CD4-positive, alpha-beta T cell treated with Interleukin-1 beta for 1 hour (primary cell): ENCODE results near the gene TCEAL6.
"Not testable (repeated sequence)": the region's sequence is repeated elsewhere in the genome, so short reads cannot be mapped to it uniquely, and the experiment has no call there.

Experiments
- DNase-seq, 2 donors: peaks; one replicate each; pipeline ENCODE4 v3.0.0-alpha.2; 2020 to 2022

The TCEAL6 gene

GRCh38 chrX:102142274-102142673 lies at the start of gene TCEAL6:
TSS of gene TCEAL6 (minus strand) at chrX:102142481.
- not testable (repeated sequence) for DNase-seq

- DNase-seq = no peak
Observed at GRCh38 chrX:102185967-102186720, 43.9 kb upstream of the TCEAL6 start.

- DNase-seq = peak; percentile 70 to 71
Observed at GRCh38 chrX:102155806-102156179, 13.5 kb upstream of the TCEAL6 start, which contains the start of gene BEX5. TSS of gene BEX5 (minus strand) at chrX:102155977. CDS start at chrX:102154265, 1,712 bp downstream.

GRCh38 chrX:102154900-102155805 lies 12.9 kb upstream of the TCEAL6 start:
- peak; percentile 3 to 27 for DNase-seq

GRCh38 chrX:102154218-102154860 lies 12.1 kb upstream of the TCEAL6 start:
- peak in 1 of 2 donors; percentile 7 for DNase-seq

GRCh38 chrX:102141631-102142030 lies 650 bp downstream of the TCEAL6 start:
- DNase-seq = not testable (repeated sequence)

GRCh38 chrX:102140876-102141275 lies 1.4 kb downstream of the TCEAL6 start:
- not testable (repeated sequence) for DNase-seq

GRCh38 chrX:102138064-102138463 lies 4.2 kb downstream of the TCEAL6 start:
- no peak for DNase-seq

- DNase-seq = peak in 1 of 2 donors; percentile 2
Observed at GRCh38 chrX:102129473-102129872, 12.8 kb downstream of the TCEAL6 start.

- no peak for DNase-seq
Observed at GRCh38 chrX:102126863-102127262, 15.4 kb downstream of the TCEAL6 start.

GRCh38 chrX:102126080-102126818 lies 16.0 kb downstream of the TCEAL6 start:
- DNase-seq = not testable (repeated sequence)

GRCh38 chrX:102125436-102125835 lies 16.8 kb downstream of the TCEAL6 start, which contains the start of gene TCEAL2:
TSS of gene TCEAL2 (plus strand) at chrX:102125679. CDS start at chrX:102126831, 1,152 bp downstream.
- DNase-seq = not testable (repeated sequence)

- not testable (repeated sequence) for DNase-seq
Observed at GRCh38 chrX:102125014-102125413, 17.3 kb downstream of the TCEAL6 start.

- DNase-seq = no peak
Observed at GRCh38 chrX:102115748-102116147, 26.5 kb downstream of the TCEAL6 start.

- DNase-seq = no peak
Observed at GRCh38 chrX:102113367-102113766, 28.9 kb downstream of the TCEAL6 start.
